T-helper 2 cell treated with Interferon-gamma antibody and Interleukin-4, amounts not matched to agents 5 μg/mL and 100 μg/mL, for 36 hours (primary cell): ENCODE data around the gene CAPZB.

ENCODE experiments used
- DNase-seq: peaks from one replicate; pipeline ENCODE4 v3.0.0; 2021; ENCODE audit warnings: low spot score
- H3K27ac Mint-ChIP-seq: one replicate; pipeline ENCODE4 v1.8.0; 2021; ENCODE audit warnings: mild to moderate bottlenecking, mixed read lengths
- H3K27me3 Mint-ChIP-seq: one replicate; pipeline ENCODE4 v1.8.0; 2021; ENCODE audit warnings: low read depth, mixed read lengths
- H3K36me3 Mint-ChIP-seq: one replicate; pipeline ENCODE4 v1.8.0; 2021; ENCODE audit warnings: low read depth, mixed read lengths
- H3K4me1 Mint-ChIP-seq: one replicate; pipeline ENCODE4 v1.8.0; 2021; ENCODE audit warnings: low read depth, mixed read lengths
- H3K4me3 Mint-ChIP-seq: one replicate; pipeline ENCODE4 v1.8.0; 2022; ENCODE audit warnings: mild to moderate bottlenecking, moderate library complexity, mixed read lengths
- H3K9me3 Mint-ChIP-seq: one replicate; pipeline ENCODE4 v1.8.0; 2021; ENCODE audit warnings: mixed read lengths

CAPZB gene

GRCh38 chr1:19456968-19457441 lies 28.3 kb downstream of the CAPZB start:
- Mint-ChIP-seq H3K27me3 (no peaks in the 10 kb centered on the region), H3K9me3 (no peaks in the 10 kb centered on the region), H3K4me3 (no peak overlapping the region), H3K27ac (no peak overlapping the region), H3K4me1 (peaks cover 62% of the 10 kb centered on the region), H3K36me3 (peaks cover 23% of the 10 kb centered on the region)
- no peak for DNase-seq

GRCh38 chr1:19455353-19455752 lies 30.0 kb downstream of the CAPZB start:
- no peak overlapping the region for H3K4me3 Mint-ChIP-seq
- no peak overlapping the region for H3K27ac Mint-ChIP-seq
- no peak for DNase-seq
- H3K36me3 Mint-ChIP-seq = peaks cover 22% of the 10 kb centered on the region
- no peaks in the 10 kb centered on the region for H3K27me3 Mint-ChIP-seq
- H3K4me1 Mint-ChIP-seq = peaks cover 59% of the 10 kb centered on the region
- no peaks in the 10 kb centered on the region for H3K9me3 Mint-ChIP-seq

- peaks cover 18% of the 10 kb centered on the region for H3K36me3 Mint-ChIP-seq
Observed at GRCh38 chr1:19454265-19455146, 30.8 kb downstream of the CAPZB start.

GRCh38 chr1:19453741-19454201 lies 31.6 kb downstream of the CAPZB start:
- H3K27ac Mint-ChIP-seq = no peak overlapping the region
- no peaks in the 10 kb centered on the region for H3K9me3 Mint-ChIP-seq
- H3K27me3 Mint-ChIP-seq = no peaks in the 10 kb centered on the region
- no peak for DNase-seq
- no peak overlapping the region for H3K4me3 Mint-ChIP-seq
- peaks cover 54% of the 10 kb centered on the region for H3K4me1 Mint-ChIP-seq
- H3K36me3 Mint-ChIP-seq = peaks cover 18% of the 10 kb centered on the region

More at GRCh38 chr1:19454265-19455146, 30.8 kb downstream of the CAPZB start:
- H3K27ac Mint-ChIP-seq = peak overlapping the region; percentile 38
- peaks cover 56% of the 10 kb centered on the region for H3K4me1 Mint-ChIP-seq
- no peak overlapping the region for H3K4me3 Mint-ChIP-seq
- no peaks in the 10 kb centered on the region for H3K27me3 Mint-ChIP-seq
- no peak for DNase-seq
- H3K9me3 Mint-ChIP-seq = no peaks in the 10 kb centered on the region

GRCh38 chr1:19452221-19452663 lies 33.1 kb downstream of the CAPZB start:
- H3K27me3 Mint-ChIP-seq = no peaks in the 10 kb centered on the region
- DNase-seq = no peak
- H3K4me1 Mint-ChIP-seq = peaks cover 53% of the 10 kb centered on the region
- H3K4me3 Mint-ChIP-seq = no peak overlapping the region
- H3K36me3 Mint-ChIP-seq = peaks cover 19% of the 10 kb centered on the region
- H3K27ac Mint-ChIP-seq = peak overlapping the region; percentile 63
- no peaks in the 10 kb centered on the region for H3K9me3 Mint-ChIP-seq

- Mint-ChIP-seq H3K36me3 (peaks cover 21% of the 10 kb centered on the region), H3K9me3 (no peaks in the 10 kb centered on the region), H3K27me3 (no peaks in the 10 kb centered on the region), H3K4me1 (peaks cover 52% of the 10 kb centered on the region), H3K27ac (peak overlapping the region; percentile 33), H3K4me3 (no peak overlapping the region)
- DNase-seq = no peak
Observed at GRCh38 chr1:19450811-19451515, 34.4 kb downstream of the CAPZB start.

GRCh38 chr1:19449454-19450228 lies 35.7 kb downstream of the CAPZB start:
- H3K27ac Mint-ChIP-seq = peak overlapping the region; percentile 56
- H3K36me3 Mint-ChIP-seq = peaks cover 21% of the 10 kb centered on the region
- H3K4me3 Mint-ChIP-seq = no peak overlapping the region
- H3K9me3 Mint-ChIP-seq = no peaks in the 10 kb centered on the region
- DNase-seq = no peak
- H3K27me3 Mint-ChIP-seq = no peaks in the 10 kb centered on the region
- H3K4me1 Mint-ChIP-seq = peaks cover 45% of the 10 kb centered on the region

- Mint-ChIP-seq H3K4me3 (no peak overlapping the region), H3K4me1 (peaks cover 44% of the 10 kb centered on the region), H3K27ac (peak overlapping the region; percentile 51), H3K36me3 (peaks cover 21% of the 10 kb centered on the region), H3K9me3 (no peaks in the 10 kb centered on the region), H3K27me3 (no peaks in the 10 kb centered on the region)
- DNase-seq = peak; percentile 46
Observed at GRCh38 chr1:19448491-19449439, 36.6 kb downstream of the CAPZB start.

- Mint-ChIP-seq H3K4me3 (no peak overlapping the region), H3K27me3 (no peaks in the 10 kb centered on the region), H3K9me3 (no peaks in the 10 kb centered on the region), H3K4me1 (peaks cover 44% of the 10 kb centered on the region), H3K36me3 (peaks cover 21% of the 10 kb centered on the region), H3K27ac (no peak overlapping the region)
- no peak for DNase-seq
Observed at GRCh38 chr1:19447550-19447949, 37.8 kb downstream of the CAPZB start.

- peaks cover 21% of the 10 kb centered on the region for H3K36me3 Mint-ChIP-seq
- peaks cover 34% of the 10 kb centered on the region for H3K4me1 Mint-ChIP-seq
- no peak for DNase-seq
- H3K9me3 Mint-ChIP-seq = no peaks in the 10 kb centered on the region
- no peak overlapping the region for H3K27ac Mint-ChIP-seq
- no peak overlapping the region for H3K4me3 Mint-ChIP-seq
- H3K27me3 Mint-ChIP-seq = no peaks in the 10 kb centered on the region
Observed at GRCh38 chr1:19445417-19446342, 39.7 kb downstream of the CAPZB start.

GRCh38 chr1:19444296-19445021 lies 40.9 kb downstream of the CAPZB start:
- Mint-ChIP-seq H3K4me3 (no peak overlapping the region), H3K4me1 (peaks cover 32% of the 10 kb centered on the region)

More at GRCh38 chr1:19444296-19445021, 40.9 kb downstream of the CAPZB start:
- H3K27me3 Mint-ChIP-seq = no peaks in the 10 kb centered on the region
- DNase-seq = no peak
- H3K36me3 Mint-ChIP-seq = peaks cover 19% of the 10 kb centered on the region
- no peaks in the 10 kb centered on the region for H3K9me3 Mint-ChIP-seq
- peak overlapping the region; percentile 10 for H3K27ac Mint-ChIP-seq
